IMR-90 (cell line): ENCODE results near the gene AKAP13.

Source experiments
- CTCF ChIP-seq: conservative IDR thresholded peaks from 2 replicates; pipeline ENCODE4 v1.5.1; 2012; ENCODE audit warnings: mild to moderate bottlenecking, low read depth, low read length, improper control_type of control experiment
- ELK1 ChIP-seq: fragments of 150-350 bp; IDR thresholded peaks from 2 replicates; pipeline ENCODE4 v1.6.1; 2016; ENCODE audit warnings: low read depth, mild to moderate bottlenecking, low read length, moderate library complexity, borderline replicate concordance
- FOS ChIP-seq: fragments of 150-350 bp; IDR thresholded peaks from 2 replicates; pipeline ENCODE4 v1.6.1; 2016; ENCODE audit warnings: low read depth, low read length
- MAZ ChIP-seq: IDR thresholded peaks from 2 replicates; pipeline ENCODE4 v1.6.1; 2012; ENCODE audit warnings: low read depth, mild to moderate bottlenecking, low read length, improper control_type of control experiment, moderate library complexity, borderline replicate concordance
- MXI1 ChIP-seq: IDR thresholded peaks from 2 replicates; pipeline ENCODE4 v1.6.1; 2012; ENCODE audit warnings: low read depth, mild to moderate bottlenecking, low read length, moderate library complexity, borderline replicate concordance
- POLR2A ChIP-seq: IDR thresholded peaks from 2 replicates; pipeline ENCODE4 v1.6.1; 2012; ENCODE audit warnings: mild to moderate bottlenecking, low read depth, low read length
- RAD21 ChIP-seq: IDR thresholded peaks from 2 replicates; pipeline ENCODE4 v1.6.1; 2012; ENCODE audit warnings: low read length, improper control_type of control experiment
- RFX5 ChIP-seq: IDR thresholded peaks from 2 replicates; pipeline ENCODE4 v1.8.0; 2012; ENCODE audit warnings: low read depth, mild to moderate bottlenecking, low read length, moderate library complexity
- SMC3 ChIP-seq: fragments of 150-350 bp; IDR thresholded peaks from 2 replicates; pipeline ENCODE4 v1.6.1; 2016; ENCODE audit warnings: low read depth, mild to moderate bottlenecking, antibody characterized with exemption, low read length, moderate library complexity
- TF ChIP-seq, protein P1 (sequence below): fragments of 150-350 bp; IDR thresholded peaks from 2 replicates; pipeline ENCODE4 v1.6.1; 2017; ENCODE audit warnings: mild to moderate bottlenecking, antibody characterized with exemption, low read length, low read depth

DNA sequence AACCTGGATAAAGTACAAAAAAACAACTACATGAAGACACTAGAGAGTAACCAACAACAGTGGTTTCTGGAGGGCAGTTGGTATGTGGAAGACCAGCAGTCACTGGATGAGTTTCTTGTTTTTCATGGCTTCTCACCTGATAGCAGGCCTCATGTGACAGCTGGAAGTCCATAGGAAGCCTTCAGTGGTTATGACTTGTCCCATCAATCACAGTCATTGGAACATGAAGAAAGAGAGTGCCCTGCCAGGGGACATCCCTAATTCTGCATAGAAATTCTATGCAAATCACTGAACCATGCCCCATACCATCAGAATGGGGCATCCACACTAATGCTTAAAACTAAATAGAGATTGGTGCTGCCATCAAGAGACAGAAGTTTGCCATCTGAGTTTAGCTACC is 81.6 kb downstream of the AKAP13 start:
- no peak for TF ChIP-seq POLR2A
- no peak for TF ChIP-seq MAZ
- TF ChIP-seq CTCF, result no peak
- no peak for TF ChIP-seq SMC3
- TF ChIP-seq, protein P1, sequence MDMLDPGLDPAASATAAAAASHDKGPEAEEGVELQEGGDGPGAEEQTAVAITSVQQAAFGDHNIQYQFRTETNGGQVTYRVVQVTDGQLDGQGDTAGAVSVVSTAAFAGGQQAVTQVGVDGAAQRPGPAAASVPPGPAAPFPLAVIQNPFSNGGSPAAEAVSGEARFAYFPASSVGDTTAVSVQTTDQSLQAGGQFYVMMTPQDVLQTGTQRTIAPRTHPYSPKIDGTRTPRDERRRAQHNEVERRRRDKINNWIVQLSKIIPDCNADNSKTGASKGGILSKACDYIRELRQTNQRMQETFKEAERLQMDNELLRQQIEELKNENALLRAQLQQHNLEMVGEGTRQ, result no peak
- TF ChIP-seq RAD21, result no peak
- TF ChIP-seq MXI1, result no peak
- no peak for TF ChIP-seq RFX5
- TF ChIP-seq FOS, result no peak
- TF ChIP-seq ELK1, result no peak
